ENCODE data around the gene FHOD1. TPM values are rescaled to one million over a fixed set of nuclear protein-coding genes. Genes with fewer than 3 reads are reported as not detected.
A peak's percentile ranks its signal among the peaks of the same experiment; 100 is the strongest.

FHOD1 gene
- polyA plus RNA-seq, 2 donors: 6.3 to 11.4 TPM

GRCh38 chr16:67277999-67278772 is 30.9 kb upstream of the FHOD1 start:
- Histone ChIP-seq H3K9me3 (ENCODE audit: control insufficient read depth in 2 of 2, insufficient read depth in 1 of 2, low read depth in 1 of 2, low read length in 1 of 2) (no peaks in the 10 kb centered on the region), H3K36me3 (ENCODE audit: control insufficient read depth in 2 of 2, insufficient read depth in 2 of 2, low read length in 1 of 2) (peaks cover 0 to 10% of the 10 kb centered on the region in 2 donors), H3K4me3 (ENCODE audit: low read depth in 1 of 2, low read length in 2 of 2) (peak overlapping the region; percentile 44 to 58), H3K4me1 (ENCODE audit: control insufficient read depth in 2 of 2, insufficient read depth in 2 of 2, low read length in 1 of 2) (peaks cover 5 to 6% of the 10 kb centered on the region in 2 donors), H3K27ac (ENCODE audit: low read depth in 2 of 2, low read length in 1 of 2) (peak overlapping the region; percentile 56 to 60), H3K27me3 (ENCODE audit: control insufficient read depth in 1 of 2, insufficient read depth in 2 of 2, low read length in 2 of 2) (no peaks in the 10 kb centered on the region)
- WGBS, 2 donors: 44 to 54% methylated on average over 13 of the region's 13 CpGs

GRCh38 chr16:67277294-67277998 is 30.2 kb upstream of the FHOD1 start:
- Histone ChIP-seq H3K27ac (ENCODE audit: low read depth in 2 of 2, low read length in 1 of 2) (peak overlapping the region; percentile 57 to 60), H3K9me3 (ENCODE audit: control insufficient read depth in 2 of 2, insufficient read depth in 1 of 2, low read depth in 1 of 2, low read length in 1 of 2) (no peaks in the 10 kb centered on the region), H3K4me3 (ENCODE audit: low read depth in 1 of 2, low read length in 2 of 2) (no peak overlapping the region), H3K4me1 (ENCODE audit: control insufficient read depth in 2 of 2, insufficient read depth in 2 of 2, low read length in 1 of 2) (peaks cover 5 to 6% of the 10 kb centered on the region in 2 donors), H3K36me3 (ENCODE audit: control insufficient read depth in 2 of 2, insufficient read depth in 2 of 2, low read length in 1 of 2) (peaks cover 0 to 9% of the 10 kb centered on the region in 2 donors), H3K27me3 (ENCODE audit: control insufficient read depth in 1 of 2, insufficient read depth in 2 of 2, low read length in 2 of 2) (no peaks in the 10 kb centered on the region)
- WGBS, 2 donors: 72 to 73% methylated on average over 4 of the region's 4 CpGs

GRCh38 chr16:67275321-67275720 is 28.0 kb upstream of the FHOD1 start:
- no peak overlapping the region for H3K27ac ChIP-seq (ENCODE audit: low read depth in 2 of 2, low read length in 1 of 2)
- H3K9me3 ChIP-seq (ENCODE audit: control insufficient read depth in 2 of 2, insufficient read depth in 1 of 2, low read depth in 1 of 2, low read length in 1 of 2): no peaks in the 10 kb centered on the region
- H3K27me3 ChIP-seq (ENCODE audit: control insufficient read depth in 1 of 2, insufficient read depth in 2 of 2, low read length in 2 of 2): no peaks in the 10 kb centered on the region
- H3K4me1 ChIP-seq (ENCODE audit: control insufficient read depth in 2 of 2, insufficient read depth in 2 of 2, low read length in 1 of 2): peaks cover 6% of the 10 kb centered on the region in 2 donors
- WGBS, 2 donors: 85 to 90% methylated on average over 2 of the region's 2 CpGs
- H3K36me3 ChIP-seq (ENCODE audit: control insufficient read depth in 2 of 2, insufficient read depth in 2 of 2, low read length in 1 of 2): peaks cover 0 to 7% of the 10 kb centered on the region in 2 donors
- no peak overlapping the region for H3K4me3 ChIP-seq (ENCODE audit: low read depth in 1 of 2, low read length in 2 of 2)

- Histone ChIP-seq H3K36me3 (ENCODE audit: control insufficient read depth in 2 of 2, insufficient read depth in 2 of 2, low read length in 1 of 2) (peaks cover 0 to 2% of the 10 kb centered on the region in 2 donors), H3K4me1 (ENCODE audit: control insufficient read depth in 2 of 2, insufficient read depth in 2 of 2, low read length in 1 of 2) (peaks cover 0 to 2% of the 10 kb centered on the region in 2 donors), H3K27me3 (ENCODE audit: control insufficient read depth in 1 of 2, insufficient read depth in 2 of 2, low read length in 2 of 2) (no peaks in the 10 kb centered on the region), H3K27ac (ENCODE audit: low read depth in 2 of 2, low read length in 1 of 2) (no peak overlapping the region), H3K9me3 (ENCODE audit: control insufficient read depth in 2 of 2, insufficient read depth in 1 of 2, low read depth in 1 of 2, low read length in 1 of 2) (no peaks in the 10 kb centered on the region), H3K4me3 (ENCODE audit: low read depth in 1 of 2, low read length in 2 of 2) (no peak overlapping the region)
- 92% methylated on average over 4 of the region's 4 CpGs for WGBS, 2 donors
These were observed 24.2 kb upstream of the FHOD1 start for GRCh38 chr16:67271446-67271845.

GRCh38 chr16:67270931-67271338 is 23.7 kb upstream of the FHOD1 start:
- H3K4me1 ChIP-seq (ENCODE audit: control insufficient read depth in 2 of 2, insufficient read depth in 2 of 2, low read length in 1 of 2): peaks cover 0 to 2% of the 10 kb centered on the region in 2 donors
- WGBS, 2 donors: 84% methylated on average over 11 of the region's 11 CpGs
- no peak overlapping the region for H3K27ac ChIP-seq (ENCODE audit: low read depth in 2 of 2, low read length in 1 of 2)
- no peak overlapping the region for H3K4me3 ChIP-seq (ENCODE audit: low read depth in 1 of 2, low read length in 2 of 2)
- no peaks in the 10 kb centered on the region for H3K36me3 ChIP-seq (ENCODE audit: control insufficient read depth in 2 of 2, insufficient read depth in 2 of 2, low read length in 1 of 2)
- no peaks in the 10 kb centered on the region for H3K27me3 ChIP-seq (ENCODE audit: control insufficient read depth in 1 of 2, insufficient read depth in 2 of 2, low read length in 2 of 2)
- no peaks in the 10 kb centered on the region for H3K9me3 ChIP-seq (ENCODE audit: control insufficient read depth in 2 of 2, insufficient read depth in 1 of 2, low read depth in 1 of 2, low read length in 1 of 2)

- 36 to 57% methylated on average over 5 of the region's 5 CpGs for WGBS, 2 donors
- no peaks in the 10 kb centered on the region for H3K36me3 ChIP-seq (ENCODE audit: control insufficient read depth in 2 of 2, insufficient read depth in 2 of 2, low read length in 1 of 2)
These were observed 22.5 kb upstream of the FHOD1 start for GRCh38 chr16:67269766-67270165.

GRCh38 chr16:67268136-67268579 is 20.9 kb upstream of the FHOD1 start:
- H3K9me3 ChIP-seq (ENCODE audit: control insufficient read depth in 2 of 2, insufficient read depth in 1 of 2, low read depth in 1 of 2, low read length in 1 of 2): no peaks in the 10 kb centered on the region
- no peaks in the 10 kb centered on the region for H3K27me3 ChIP-seq (ENCODE audit: control insufficient read depth in 1 of 2, insufficient read depth in 2 of 2, low read length in 2 of 2)
- peaks cover 0 to 2% of the 10 kb centered on the region in 2 donors for H3K4me1 ChIP-seq (ENCODE audit: control insufficient read depth in 2 of 2, insufficient read depth in 2 of 2, low read length in 1 of 2)
- H3K4me3 ChIP-seq (ENCODE audit: low read depth in 1 of 2, low read length in 2 of 2): no peak overlapping the region
- no peaks in the 10 kb centered on the region for H3K36me3 ChIP-seq (ENCODE audit: control insufficient read depth in 2 of 2, insufficient read depth in 2 of 2, low read length in 1 of 2)
- H3K27ac ChIP-seq (ENCODE audit: low read depth in 2 of 2, low read length in 1 of 2): no peak overlapping the region
- WGBS, 2 donors: 41 to 56% methylated on average over 5 of the region's 5 CpGs

More at GRCh38 chr16:67269766-67270165, 22.5 kb upstream of the FHOD1 start:
- H3K27ac ChIP-seq (ENCODE audit: low read depth in 2 of 2, low read length in 1 of 2): no peak overlapping the region
- H3K27me3 ChIP-seq (ENCODE audit: control insufficient read depth in 1 of 2, insufficient read depth in 2 of 2, low read length in 2 of 2): no peaks in the 10 kb centered on the region
- peaks cover 0 to 2% of the 10 kb centered on the region in 2 donors for H3K4me1 ChIP-seq (ENCODE audit: control insufficient read depth in 2 of 2, insufficient read depth in 2 of 2, low read length in 1 of 2)
- H3K9me3 ChIP-seq (ENCODE audit: control insufficient read depth in 2 of 2, insufficient read depth in 1 of 2, low read depth in 1 of 2, low read length in 1 of 2): no peaks in the 10 kb centered on the region
- no peak overlapping the region for H3K4me3 ChIP-seq (ENCODE audit: low read depth in 1 of 2, low read length in 2 of 2)

GRCh38 chr16:67265834-67266233 is 18.6 kb upstream of the FHOD1 start:
- Histone ChIP-seq H3K4me3 (ENCODE audit: low read depth in 1 of 2, low read length in 2 of 2) (no peak overlapping the region), H3K4me1 (ENCODE audit: control insufficient read depth in 2 of 2, insufficient read depth in 2 of 2, low read length in 1 of 2) (no peaks in the 10 kb centered on the region), H3K27ac (ENCODE audit: low read depth in 2 of 2, low read length in 1 of 2) (no peak overlapping the region), H3K36me3 (ENCODE audit: control insufficient read depth in 2 of 2, insufficient read depth in 2 of 2, low read length in 1 of 2) (no peaks in the 10 kb centered on the region), H3K27me3 (ENCODE audit: control insufficient read depth in 1 of 2, insufficient read depth in 2 of 2, low read length in 2 of 2) (no peaks in the 10 kb centered on the region), H3K9me3 (ENCODE audit: control insufficient read depth in 2 of 2, insufficient read depth in 1 of 2, low read depth in 1 of 2, low read length in 1 of 2) (no peaks in the 10 kb centered on the region)
- 68 to 70% methylated on average over 8 of the region's 8 CpGs for WGBS, 2 donors

GRCh38 chr16:67264866-67265265 is 17.6 kb upstream of the FHOD1 start:
- WGBS, 2 donors: 79 to 85% methylated on average over 5 of the region's 5 CpGs
- Histone ChIP-seq H3K27ac (ENCODE audit: low read depth in 2 of 2, low read length in 1 of 2) (no peak overlapping the region), H3K27me3 (ENCODE audit: control insufficient read depth in 1 of 2, insufficient read depth in 2 of 2, low read length in 2 of 2) (no peaks in the 10 kb centered on the region), H3K36me3 (ENCODE audit: control insufficient read depth in 2 of 2, insufficient read depth in 2 of 2, low read length in 1 of 2) (no peaks in the 10 kb centered on the region), H3K4me3 (ENCODE audit: low read depth in 1 of 2, low read length in 2 of 2) (no peak overlapping the region), H3K4me1 (ENCODE audit: control insufficient read depth in 2 of 2, insufficient read depth in 2 of 2, low read length in 1 of 2) (no peaks in the 10 kb centered on the region), H3K9me3 (ENCODE audit: control insufficient read depth in 2 of 2, insufficient read depth in 1 of 2, low read depth in 1 of 2, low read length in 1 of 2) (no peaks in the 10 kb centered on the region)
